K562 (cell line): ENCODE data around the gene CUL2. TPM values are rescaled to one million over a fixed set of nuclear protein-coding genes. Genes with fewer than 3 reads are reported as not detected.

Experiments
- ARID1B ChIP-seq: fragments of 450-650 bp; IDR thresholded peaks from 2 replicates; pipeline ENCODE4 v1.6.1; 2016; ENCODE audit warnings: antibody characterized with exemption, mild to moderate bottlenecking, inconsistent platforms
- CBX2 ChIP-seq: fragments of 200-600 bp; sonication (generic); IDR thresholded peaks from one replicate; pipeline ENCODE4 v1.6.1; 2012; ENCODE audit warnings: mild to moderate bottlenecking, low read length, inconsistent platforms; ENCODE audit not compliant: insufficient read depth, poor library complexity, severe bottlenecking
- DPF2 ChIP-seq: fragments of 450-650 bp; IDR thresholded peaks from 2 replicates; pipeline ENCODE4 v1.6.1; 2016
- ELF1 ChIP-seq: fragments of 200-800 bp; sonication (Bioruptor generic); IDR thresholded peaks from 2 replicates; pipeline ENCODE4 v1.6.1; 2016; ENCODE audit warnings: missing genetic modification characterization, missing compliant biosample characterization
- EP300 ChIP-seq: IDR thresholded peaks from 2 replicates; pipeline ENCODE4 v1.6.1; 2012; ENCODE audit warnings: low read length, improper control_type of control experiment
- FOXM1 ChIP-seq, 2 experiments: fragments of 450-650 bp in 1 of 2; sonication (generic) in 1 of 2; formaldehyde crosslinking in 1 of 2; IDR thresholded peaks; 2 replicates each; pipeline versions ENCODE4 v1.6.1 to v1.9.0; 2017 to 2022; ENCODE audit warnings: low read depth in 2 of 2, mild to moderate bottlenecking in 2 of 2, missing genetic modification reagents in 1 of 2, moderate library complexity in 1 of 2
- KDM1A ChIP-seq, 2 experiments: fragments of 450-650 bp; IDR thresholded peaks; 2 replicates each; pipeline ENCODE4 v1.6.1; 2016; ENCODE audit warnings: mild to moderate bottlenecking in 2 of 2
- KLF16 ChIP-seq: IDR thresholded peaks from 2 replicates; pipeline ENCODE4 v1.6.1; 2016; ENCODE audit warnings: antibody characterized with exemption
- MAFF ChIP-seq: IDR thresholded peaks from 2 replicates; pipeline ENCODE4 v1.6.1; 2012; ENCODE audit warnings: low read length, improper control_type of control experiment
- MAFG ChIP-seq: fragments of 450-650 bp; conservative IDR thresholded peaks from 2 replicates; pipeline ENCODE4 v1.6.1; 2016; ENCODE audit warnings: missing genetic modification characterization, missing compliant biosample characterization
- NCOR1 ChIP-seq: fragments of 450-650 bp; IDR thresholded peaks from 2 replicates; pipeline ENCODE4 v1.6.1; 2016; ENCODE audit warnings: mild to moderate bottlenecking, moderate library complexity
- NR2C1 ChIP-seq, 2 experiments: fragments of 450-650 bp; IDR thresholded peaks; 2 replicates each; pipeline ENCODE4 v1.6.1; 2017; ENCODE audit warnings: mild to moderate bottlenecking in 2 of 2, antibody characterized with exemption in 1 of 2, inconsistent platforms in 1 of 2, missing compliant biosample characterization in 1 of 2, missing genetic modification characterization in 1 of 2
- POLR2AphosphoS2 ChIP-seq: IDR thresholded peaks from 2 replicates; pipeline ENCODE4 v1.6.1; 2012; ENCODE audit warnings: low read length, improper control_type of control experiment
- RB1 ChIP-seq: fragments of 450-650 bp; IDR thresholded peaks from 2 replicates; pipeline ENCODE4 v1.6.1; 2017; ENCODE audit warnings: low read depth, mild to moderate bottlenecking
- RCOR1 ChIP-seq, 2 experiments: IDR thresholded peaks; 2 replicates each; pipeline ENCODE4 v1.6.1; 2012; ENCODE audit warnings: low read depth in 2 of 2, low read length in 2 of 2, borderline replicate concordance in 1 of 2, improper control_type of control experiment in 1 of 2
- SMARCA4 ChIP-seq: fragments of 450-650 bp; IDR thresholded peaks from 2 replicates; pipeline ENCODE4 v1.6.1; 2016
- SMARCE1 ChIP-seq: fragments of 450-650 bp; IDR thresholded peaks from 2 replicates; pipeline ENCODE4 v1.7.1; 2016; ENCODE audit warnings: mild to moderate bottlenecking
- STAT5A ChIP-seq: IDR thresholded peaks from 2 replicates; pipeline ENCODE4 v1.6.1; 2012; ENCODE audit warnings: low read length, inconsistent platforms, borderline replicate concordance
- TAL1 ChIP-seq: fragments of 450-650 bp; IDR thresholded peaks from 2 replicates; pipeline ENCODE4 v1.6.1; 2016; ENCODE audit warnings: mild to moderate bottlenecking
- TBL1XR1 ChIP-seq, 2 experiments: IDR thresholded peaks; 2 replicates each; pipeline ENCODE4 v1.6.1; 2012; ENCODE audit warnings: improper control_type of control experiment in 2 of 2, low read length in 2 of 2, mild to moderate bottlenecking in 1 of 2
- TCF3 ChIP-seq: sonication (generic); formaldehyde crosslinking; IDR thresholded peaks from 2 replicates; pipeline ENCODE4 v1.4.0; 2020; ENCODE audit warnings: mild to moderate bottlenecking, missing genetic modification reagents
- polyA plus RNA-seq, 8 experiments: library from polyadenylated mRNA; depleted of rRNA in 4 of 8; stranded (reverse) in 5 of 8; unstranded in 3 of 8; fragments of >200 nt; fragmentation: Nextera tagmentation in 2 of 8; fragmentation: Illumina TruSeq in 1 of 8; extraction: Ambion mirVana in 2 of 8; extraction: Trizol in 1 of 8; gene quantifications; 2 replicates each; pipeline versions ENCODE4 v1.2.1 to v1.2.3, GENCODE V29; 2011 to 2014; ENCODE audit warnings: inconsistent platforms in 1 of 8, missing spikeins in 1 of 8
- total RNA-seq, 7 experiments: library from RNA; depleted of rRNA in 6 of 7; stranded (reverse); fragments of >200 nt in 6 of 7; fragmentation: Illumina TruSeq in 2 of 7; extraction: Trizol in 2 of 7; gene quantifications; 2 replicates each; pipeline versions ENCODE4 v1.2.1 to v1.2.3, GENCODE V29; 2011 to 2021; ENCODE audit warnings: low replicate concordance in 1 of 7
- TF ChIP-seq, protein P1 (sequence below), 2 experiments: fragments of 200-800 bp in 1 of 2; sonication (Bioruptor generic) in 1 of 2; sonication (generic) in 1 of 2; formaldehyde crosslinking in 1 of 2; IDR thresholded peaks in 1 of 2; conservative IDR thresholded peaks in 1 of 2; 2 replicates each; pipeline versions ENCODE4 v1.5.0 to v1.6.1; 2016 to 2020; ENCODE audit warnings: missing compliant biosample characterization in 1 of 2, missing genetic modification characterization in 1 of 2, missing genetic modification reagents in 1 of 2

Gene CUL2
- total and polyA plus RNA-seq, 9 of the 15 experiments (the other 6 are each of a cell fraction or from before 2014, with no cell fraction given), result 17.3 to 46.3 (median 41.2) TPM

DNA sequence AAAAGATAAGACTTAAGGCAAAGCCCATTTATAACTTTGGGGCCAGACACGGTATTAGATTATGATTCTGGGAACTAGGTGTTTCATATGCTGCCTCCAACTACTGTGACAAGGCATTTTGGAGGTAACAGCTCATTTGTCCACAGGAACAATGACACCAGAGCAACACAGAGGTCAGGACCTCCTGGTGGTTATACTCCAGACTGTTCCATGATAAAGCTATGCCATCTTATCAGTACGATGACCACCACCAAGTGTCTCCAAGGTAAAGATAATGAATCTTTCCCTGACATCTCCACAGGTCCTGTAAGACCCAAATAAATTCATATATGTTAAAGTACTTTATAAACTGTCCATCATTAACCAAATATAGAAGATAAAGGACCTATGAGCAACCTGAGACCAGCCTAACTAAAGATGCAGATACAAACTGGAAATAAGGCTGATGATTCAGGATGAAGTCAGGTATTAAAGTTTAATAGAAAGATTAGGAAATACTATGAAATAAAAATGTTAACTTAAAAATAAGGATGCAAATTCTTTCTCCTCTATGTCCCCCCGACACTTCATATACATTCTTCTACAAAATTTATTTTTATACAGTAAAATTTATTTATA is 26.2 kb downstream of the CUL2 start (continued):
- TF ChIP-seq ELF1 (no peak), NR2C1 (IDR thresholded peaks at IDR 0.05) (no peak), NR2C1 (tag; IDR thresholded peaks at IDR 0.05) (0 out of 2 replicates have a peak, but pooled peaks have one; percentile 18), ARID1B (peak; percentile 83), RB1 (no peak), FOXM1 (IDR thresholded peaks at IDR 0.05; ENCODE audit: low read depth) (0 out of 2 replicates have a peak, but pooled peaks have one; percentile 16), FOXM1 (CRISPR knock-in tag; IDR thresholded peaks at IDR 0.05; ENCODE audit: low read depth) (no peak), KDM1A (IDR thresholded peaks at IDR 0.05) (peak; percentile 64 to 65; a peak in 3 of 4 replicates), SMARCA4 (peak; percentile 48), MAFG (tag) (peak; percentile 40), NCOR1 (peak; percentile 71; the same call in 1 of the 2 replicates), KLF16 (peak; percentile 43; the same call in 1 of the 2 replicates), EP300 (peak; percentile 11; the same call in 1 of the 2 replicates), CBX2 (no peak), MAFF (peak; percentile 49), DPF2 (peak; percentile 79), RCOR1 (IDR thresholded peaks at IDR 0.05; ENCODE audit: borderline replicate concordance in 1 of 2, low read depth in 2 of 2, low read length in 2 of 2) (0 out of 4 replicates have a peak, but pooled peaks of 1 of the 2 experiments have one; percentile 45), STAT5A (peak; percentile 50; the same call in 1 of the 2 replicates), SMARCE1 (peak; percentile 70; the same call in 1 of the 2 replicates), TAL1 (peak; percentile 66), POLR2AphosphoS2 (no peak), TBL1XR1 (IDR thresholded peaks at IDR 0.05; ENCODE audit: low read length in 2 of 2) (0 out of 4 replicates have a peak, but pooled peaks of 1 of the 2 experiments have one; percentile 11), TCF3 (CRISPR knock-in tag) (peak; percentile 67)
- TF ChIP-seq, protein P1, sequence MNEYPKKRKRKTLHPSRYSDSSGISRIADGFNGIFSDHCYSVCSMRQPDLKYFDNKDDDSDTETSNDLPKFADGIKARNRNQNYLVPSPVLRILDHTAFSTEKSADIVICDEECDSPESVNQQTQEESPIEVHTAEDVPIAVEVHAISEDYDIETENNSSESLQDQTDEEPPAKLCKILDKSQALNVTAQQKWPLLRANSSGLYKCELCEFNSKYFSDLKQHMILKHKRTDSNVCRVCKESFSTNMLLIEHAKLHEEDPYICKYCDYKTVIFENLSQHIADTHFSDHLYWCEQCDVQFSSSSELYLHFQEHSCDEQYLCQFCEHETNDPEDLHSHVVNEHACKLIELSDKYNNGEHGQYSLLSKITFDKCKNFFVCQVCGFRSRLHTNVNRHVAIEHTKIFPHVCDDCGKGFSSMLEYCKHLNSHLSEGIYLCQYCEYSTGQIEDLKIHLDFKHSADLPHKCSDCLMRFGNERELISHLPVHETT (CRISPR knock-in tag; conservative IDR thresholded peaks at IDR 0.05 in 1 of 2, IDR thresholded peaks at IDR 0.05 in 1 of 2), result 0 out of 4 replicates have a peak, but pooled peaks of 1 of the 2 experiments have one; percentile 26
